Natural killer cell treated with Interleukin-12 subunit alpha and Interleukin-12 subunit beta and Interleukin-15 and Interleukin-18, amount 100 ng/mL, for 72 hours (primary cell): ENCODE measurements around the gene TEKT5. TPM values are rescaled to one million over a fixed set of nuclear protein-coding genes. Genes with fewer than 3 reads are reported as not detected.

ENCODE experiments used
- ATAC-seq, 2 donors: fragments of 150-1000 bp; cut with Tn5 transposase in 1 of 2; sonication (Bioruptor Pico), chemical (Tn5 transposase) in 1 of 2; 2 replicates each; pipeline ENCODE4 v1.10.0; 2021
- DNase-seq: peaks from one replicate; pipeline ENCODE4 v3.0.0; 2022; ENCODE audit warnings: low spot score
- H3K27ac Mint-ChIP-seq, 2 donors: 1 replicate in 1 of 2; 2 replicates in 1 of 2; pipeline ENCODE4 v1.8.0; 2022; ENCODE audit warnings: mixed read lengths in 2 of 2, mild to moderate bottlenecking in 1 of 2, moderate library complexity in 1 of 2
- H3K27me3 Mint-ChIP-seq, 2 donors: 1 replicate in 1 of 2; 2 replicates in 1 of 2; pipeline ENCODE4 v1.8.0; 2022; ENCODE audit warnings: mixed read lengths in 2 of 2
- H3K36me3 Mint-ChIP-seq: one replicate; pipeline ENCODE4 v1.8.0; 2022; ENCODE audit warnings: mixed read lengths
- H3K4me1 Mint-ChIP-seq, 2 donors: 1 replicate in 1 of 2; 2 replicates in 1 of 2; pipeline ENCODE4 v1.8.0; 2022; ENCODE audit warnings: low read depth in 2 of 2, mixed read lengths in 2 of 2, mild to moderate bottlenecking in 1 of 2
- H3K4me3 Mint-ChIP-seq: one replicate; pipeline ENCODE4 v1.8.0; 2022; ENCODE audit warnings: mixed read lengths
- H3K9me3 Mint-ChIP-seq: 2 replicates; pipeline ENCODE4 v1.8.0; 2022; ENCODE audit warnings: mixed read lengths
- total RNA-seq, 2 donors: library from RNA; stranded (reverse); gene quantifications; one replicate each; pipeline ENCODE4 v1.2.3, GENCODE V29; 2022

The TEKT5 gene
- total RNA-seq, 2 donors from 2014 or later = 0.28 TPM; not detected in 1

DNA sequence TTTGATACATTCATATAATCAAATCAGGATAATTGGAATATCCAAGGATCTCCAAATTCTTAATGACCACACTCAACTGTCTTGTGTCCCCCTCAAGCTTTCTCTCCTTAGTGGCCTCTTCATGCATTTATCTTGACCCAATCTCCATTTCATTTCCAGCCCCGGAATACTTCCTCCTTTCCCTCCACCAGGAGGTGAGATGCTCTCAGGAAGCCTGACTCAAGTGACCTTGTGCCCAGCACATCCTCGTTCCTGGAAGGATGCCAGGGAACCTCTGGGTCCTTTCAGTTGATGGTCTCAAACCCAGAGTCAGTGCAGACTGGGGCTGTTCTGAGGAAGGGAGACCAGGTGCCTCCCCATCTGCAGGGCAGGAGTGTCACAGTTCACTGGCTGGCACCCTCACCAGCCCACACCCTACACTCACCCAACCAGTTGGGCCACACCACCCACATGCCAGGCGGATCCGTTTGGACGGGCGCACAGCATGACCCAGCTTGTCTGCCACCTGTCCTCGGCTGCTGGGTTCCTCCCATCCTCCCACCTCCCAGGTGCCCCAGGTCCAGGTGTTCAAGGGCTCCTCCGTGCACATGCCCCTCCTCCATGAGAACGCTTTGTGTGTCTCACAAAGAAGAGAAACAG lies 100.3 kb downstream of the TEKT5 start:
- H3K27me3 Mint-ChIP-seq = peaks cover 9 to 10% of the 10 kb centered on the region in 2 donors
- no peak overlapping the region for H3K27ac Mint-ChIP-seq
- H3K36me3 Mint-ChIP-seq = no peaks in the 10 kb centered on the region

DNA sequence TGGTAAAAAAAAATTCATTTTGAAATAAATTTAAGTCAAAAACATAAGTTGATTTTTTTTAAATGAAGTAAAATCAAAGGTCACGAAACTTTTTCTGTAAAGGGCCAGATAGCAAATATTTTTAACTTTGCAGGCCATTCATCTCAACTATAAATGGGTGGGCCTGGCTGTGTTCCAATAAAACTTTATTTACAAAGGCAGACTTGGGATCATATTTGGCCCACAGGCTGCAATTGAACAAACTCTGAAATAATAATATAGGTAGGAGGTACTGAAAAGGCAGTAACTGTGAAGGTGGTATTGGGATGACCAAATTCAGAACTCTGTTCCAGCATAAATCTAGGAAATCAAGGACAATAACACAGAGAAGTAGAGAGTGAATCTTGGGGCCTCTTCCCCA lies 102.1 kb downstream of the TEKT5 start:
- DNase-seq = no peak
- H3K27me3 Mint-ChIP-seq = peaks cover 19 to 25% of the 10 kb centered on the region in 2 donors
- no peaks in the 10 kb centered on the region for H3K9me3 Mint-ChIP-seq
- H3K4me3 Mint-ChIP-seq = no peak overlapping the region
- H3K27ac Mint-ChIP-seq = no peak overlapping the region
- H3K36me3 Mint-ChIP-seq = no peaks in the 10 kb centered on the region
- no peaks in the 10 kb centered on the region for H3K4me1 Mint-ChIP-seq
- no peak for ATAC-seq

More for the DNA sequence above, 100.3 kb downstream of the TEKT5 start:
- no peaks in the 10 kb centered on the region for H3K4me1 Mint-ChIP-seq
- DNase-seq = no peak
- no peak for ATAC-seq
- no peaks in the 10 kb centered on the region for H3K9me3 Mint-ChIP-seq
- H3K4me3 Mint-ChIP-seq = no peak overlapping the region

DNA sequence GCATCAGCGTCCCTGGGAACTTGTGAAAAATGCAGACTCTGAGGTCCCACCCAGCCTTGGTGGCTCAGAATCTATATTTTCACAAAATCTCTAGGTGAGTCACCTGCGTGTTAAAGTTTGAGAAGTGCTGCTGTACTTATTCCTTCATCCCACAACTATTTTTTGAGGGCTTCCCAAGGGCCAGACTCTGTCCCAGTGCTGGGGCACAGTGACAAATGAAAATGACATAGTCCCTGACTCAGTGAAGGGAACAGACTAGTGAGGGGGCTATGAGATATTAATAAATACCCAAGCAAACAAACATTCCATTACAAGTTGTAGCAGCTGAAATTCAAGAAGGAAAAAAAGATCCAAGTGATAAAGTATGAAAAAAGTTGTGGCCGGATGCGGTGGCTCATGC lies 104.4 kb downstream of the TEKT5 start:
- H3K36me3 Mint-ChIP-seq = no peaks in the 10 kb centered on the region
- no peak overlapping the region for H3K4me3 Mint-ChIP-seq
- peaks cover 12 to 18% of the 10 kb centered on the region in 2 donors for H3K27me3 Mint-ChIP-seq
- ATAC-seq (no peak), DNase-seq (no peak)
- no peaks in the 10 kb centered on the region for H3K4me1 Mint-ChIP-seq
- no peaks in the 10 kb centered on the region for H3K9me3 Mint-ChIP-seq
- no peak overlapping the region for H3K27ac Mint-ChIP-seq

- no peaks in the 10 kb centered on the region for H3K36me3 Mint-ChIP-seq
- ATAC-seq = no peak
Observed at GRCh38 chr16:10589109-10589508, 105.6 kb downstream of the TEKT5 start.

DNA sequence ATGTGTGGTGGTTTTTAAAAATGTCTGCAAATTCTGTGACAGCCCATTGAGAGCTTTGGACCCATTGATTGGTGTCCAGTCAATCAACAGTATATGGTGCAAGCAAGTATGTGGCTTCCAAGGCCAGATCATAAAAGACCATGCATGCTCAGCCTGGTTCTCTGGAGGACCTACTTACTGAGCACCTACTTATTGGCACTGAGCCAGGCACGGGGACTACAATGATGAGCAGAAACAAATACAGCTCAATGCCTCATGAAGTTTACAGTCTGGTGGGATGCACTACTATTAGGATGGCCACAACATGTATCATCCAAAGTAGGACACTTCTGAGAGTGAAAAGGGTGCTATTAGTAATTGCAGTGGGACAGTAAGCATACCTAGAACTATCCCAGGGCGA lies 107.1 kb downstream of the TEKT5 start:
- H3K9me3 Mint-ChIP-seq = no peaks in the 10 kb centered on the region
- no peaks in the 10 kb centered on the region for H3K36me3 Mint-ChIP-seq
- H3K4me1 Mint-ChIP-seq = no peaks in the 10 kb centered on the region
- H3K27me3 Mint-ChIP-seq = peaks cover 23 to 34% of the 10 kb centered on the region in 2 donors
- ATAC-seq (no peak), DNase-seq (no peak)
- no peak overlapping the region for H3K4me3 Mint-ChIP-seq
- H3K27ac Mint-ChIP-seq = no peak overlapping the region

More at GRCh38 chr16:10589109-10589508, 105.6 kb downstream of the TEKT5 start:
- no peak for DNase-seq
- H3K27ac Mint-ChIP-seq = no peak overlapping the region
- H3K27me3 Mint-ChIP-seq = peaks cover 12 to 19% of the 10 kb centered on the region in 2 donors
- H3K9me3 Mint-ChIP-seq = no peaks in the 10 kb centered on the region
- no peak overlapping the region for H3K4me3 Mint-ChIP-seq
- H3K4me1 Mint-ChIP-seq = no peaks in the 10 kb centered on the region

DNA sequence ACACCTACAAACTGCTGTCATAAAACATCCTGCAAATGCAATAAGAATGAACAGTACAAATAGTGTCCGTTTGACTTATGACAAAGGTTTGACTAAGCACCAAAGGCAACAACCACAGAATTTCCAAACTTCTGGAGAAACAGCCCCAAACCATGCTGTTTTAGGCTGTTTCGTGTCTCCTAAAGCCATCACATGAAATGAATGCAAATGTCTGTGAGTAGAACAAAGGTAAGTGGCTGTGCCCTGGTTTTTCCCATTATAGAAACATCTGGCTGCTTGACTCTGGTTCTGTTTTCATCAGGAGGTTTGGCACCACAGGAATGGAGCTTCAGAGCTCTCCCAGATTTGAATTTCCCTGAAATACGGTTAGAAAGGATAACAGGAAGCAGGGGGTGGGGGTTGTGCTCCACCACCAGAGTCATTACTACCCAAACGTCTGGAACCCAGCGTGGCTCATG lies 109.7 kb downstream of the TEKT5 start:
- Mint-ChIP-seq H3K36me3 (no peaks in the 10 kb centered on the region), H3K27ac (no peak overlapping the region), H3K4me1 (peaks cover 0 to 3% of the 10 kb centered on the region in 2 donors), H3K4me3 (no peak overlapping the region), H3K9me3 (no peaks in the 10 kb centered on the region), H3K27me3 (peaks cover 31 to 55% of the 10 kb centered on the region in 2 donors)
- DNase-seq (no peak), ATAC-seq (no peak)

DNA sequence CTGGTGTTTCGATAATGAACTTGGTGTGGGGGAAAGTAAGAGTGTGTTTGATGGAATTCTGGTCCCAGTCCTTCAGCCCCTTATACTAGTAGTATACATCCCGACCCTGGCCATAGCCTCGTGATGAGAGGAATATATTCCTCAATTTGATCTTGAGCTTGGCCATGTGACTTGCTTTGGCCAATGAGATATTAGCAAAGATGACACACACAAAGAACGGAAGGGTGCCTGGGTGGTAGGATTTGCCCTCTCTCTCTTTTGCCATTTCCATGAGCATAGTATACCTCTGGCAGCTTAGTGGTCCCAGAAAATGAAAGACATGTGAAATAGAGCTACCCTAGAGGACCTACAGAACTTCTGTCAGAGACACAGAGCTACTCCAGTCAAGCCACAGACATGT lies 111.5 kb downstream of the TEKT5 start:
- peaks cover 37 to 55% of the 10 kb centered on the region in 2 donors for H3K27me3 Mint-ChIP-seq
- ATAC-seq (no peak), DNase-seq (no peak)
- no peak overlapping the region for H3K27ac Mint-ChIP-seq
- H3K4me3 Mint-ChIP-seq = no peak overlapping the region
- H3K9me3 Mint-ChIP-seq = no peaks in the 10 kb centered on the region
- H3K36me3 Mint-ChIP-seq = no peaks in the 10 kb centered on the region
- peaks cover 0 to 3% of the 10 kb centered on the region in 2 donors for H3K4me1 Mint-ChIP-seq

DNA sequence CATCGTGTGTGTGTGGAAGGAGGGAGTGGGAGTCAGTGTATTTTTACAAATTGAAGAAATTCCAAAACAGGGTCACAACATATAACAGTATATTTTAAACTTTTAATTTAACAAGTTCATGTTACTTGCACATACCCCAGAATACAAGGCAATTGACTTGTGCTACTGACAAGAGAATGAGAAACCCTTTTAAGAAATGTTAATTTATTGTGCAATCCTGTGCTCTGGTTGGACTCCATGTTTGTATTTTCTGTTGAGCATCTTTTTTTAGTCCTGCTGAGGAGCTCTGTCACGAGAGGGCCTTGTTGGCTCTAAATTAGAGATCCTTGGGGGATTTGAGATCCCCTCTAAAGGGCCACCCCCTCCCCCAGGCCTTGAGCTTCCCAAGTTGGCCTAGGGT lies 113.2 kb downstream of the TEKT5 start:
- H3K27ac Mint-ChIP-seq = no peak overlapping the region
- peaks cover 0 to 3% of the 10 kb centered on the region in 2 donors for H3K4me1 Mint-ChIP-seq
- ATAC-seq (no peak), DNase-seq (no peak)
- no peaks in the 10 kb centered on the region for H3K9me3 Mint-ChIP-seq
- H3K27me3 Mint-ChIP-seq = peaks cover 40 to 46% of the 10 kb centered on the region in 2 donors
- H3K36me3 Mint-ChIP-seq = no peaks in the 10 kb centered on the region
- no peak overlapping the region for H3K4me3 Mint-ChIP-seq

DNA sequence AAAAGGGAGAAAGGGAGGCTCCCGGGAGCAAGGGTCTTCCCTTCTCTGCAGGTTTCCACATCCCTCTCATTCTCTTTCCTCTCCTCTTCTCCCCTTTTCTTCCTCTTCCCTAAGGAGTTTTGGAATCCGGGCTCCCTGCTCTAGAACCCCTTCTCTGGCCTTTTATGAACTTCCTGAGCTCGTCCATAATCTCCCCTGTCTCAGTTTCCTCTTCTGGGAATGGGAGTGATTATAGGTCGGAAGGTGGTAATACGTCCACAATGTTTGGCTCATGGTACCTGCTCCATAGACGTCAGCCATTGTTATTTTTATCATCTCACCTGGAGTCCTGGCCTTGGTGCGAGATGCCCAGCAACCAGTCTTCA lies 113.9 kb downstream of the TEKT5 start:
- Mint-ChIP-seq H3K4me1 (peaks cover 0 to 3% of the 10 kb centered on the region in 2 donors), H3K27ac (no peak overlapping the region), H3K36me3 (no peaks in the 10 kb centered on the region), H3K27me3 (peaks cover 40 to 46% of the 10 kb centered on the region in 2 donors), H3K4me3 (no peak overlapping the region), H3K9me3 (no peaks in the 10 kb centered on the region)
- DNase-seq (no peak), ATAC-seq (no peak)

GRCh38 chr16:10579965-10580882 lies 114.5 kb downstream of the TEKT5 start, which contains the start of gene EMP2:
EMP2 (minus strand) TSS chr16:10580598; CDS start chr16:10547617, 32,981 bp downstream.
- no peak for ATAC-seq
- Mint-ChIP-seq H3K9me3 (no peaks in the 10 kb centered on the region), H3K4me3 (no peak within 1 kb of the TSS), H3K27me3 (peaks cover 40 to 46% of the 10 kb centered on the region in 2 donors), H3K27ac (no peak within 1 kb of the TSS), H3K36me3 (no peaks in the 10 kb centered on the region), H3K4me1 (peaks cover 0 to 3% of the 10 kb centered on the region in 2 donors)
- no peak for DNase-seq

DNA sequence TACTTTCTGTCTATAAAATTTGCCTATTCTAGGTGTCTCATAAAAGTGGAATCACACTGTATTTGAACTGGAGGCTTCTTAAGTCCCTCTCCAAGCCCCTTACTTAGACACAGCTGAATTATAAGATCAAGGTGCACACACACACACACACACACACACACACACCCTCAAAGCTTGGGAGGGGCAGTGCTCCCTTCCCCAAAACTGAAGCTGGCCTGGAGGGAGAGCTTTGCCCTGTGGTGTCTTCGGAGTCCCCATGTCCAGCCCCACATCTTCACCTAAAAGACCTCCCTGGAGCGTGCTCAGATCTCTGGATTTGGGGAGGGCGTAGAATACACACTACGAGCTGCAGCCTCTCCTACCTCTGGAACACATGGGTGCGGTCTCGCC lies 115.2 kb downstream of the TEKT5 start:
- Mint-ChIP-seq H3K4me3 (no peak overlapping the region), H3K36me3 (no peaks in the 10 kb centered on the region), H3K27me3 (peaks cover 40 to 46% of the 10 kb centered on the region in 2 donors), H3K9me3 (no peaks in the 10 kb centered on the region), H3K4me1 (peaks cover 0 to 3% of the 10 kb centered on the region in 2 donors), H3K27ac (no peak overlapping the region)
- ATAC-seq (no peak), DNase-seq (no peak)

DNA sequence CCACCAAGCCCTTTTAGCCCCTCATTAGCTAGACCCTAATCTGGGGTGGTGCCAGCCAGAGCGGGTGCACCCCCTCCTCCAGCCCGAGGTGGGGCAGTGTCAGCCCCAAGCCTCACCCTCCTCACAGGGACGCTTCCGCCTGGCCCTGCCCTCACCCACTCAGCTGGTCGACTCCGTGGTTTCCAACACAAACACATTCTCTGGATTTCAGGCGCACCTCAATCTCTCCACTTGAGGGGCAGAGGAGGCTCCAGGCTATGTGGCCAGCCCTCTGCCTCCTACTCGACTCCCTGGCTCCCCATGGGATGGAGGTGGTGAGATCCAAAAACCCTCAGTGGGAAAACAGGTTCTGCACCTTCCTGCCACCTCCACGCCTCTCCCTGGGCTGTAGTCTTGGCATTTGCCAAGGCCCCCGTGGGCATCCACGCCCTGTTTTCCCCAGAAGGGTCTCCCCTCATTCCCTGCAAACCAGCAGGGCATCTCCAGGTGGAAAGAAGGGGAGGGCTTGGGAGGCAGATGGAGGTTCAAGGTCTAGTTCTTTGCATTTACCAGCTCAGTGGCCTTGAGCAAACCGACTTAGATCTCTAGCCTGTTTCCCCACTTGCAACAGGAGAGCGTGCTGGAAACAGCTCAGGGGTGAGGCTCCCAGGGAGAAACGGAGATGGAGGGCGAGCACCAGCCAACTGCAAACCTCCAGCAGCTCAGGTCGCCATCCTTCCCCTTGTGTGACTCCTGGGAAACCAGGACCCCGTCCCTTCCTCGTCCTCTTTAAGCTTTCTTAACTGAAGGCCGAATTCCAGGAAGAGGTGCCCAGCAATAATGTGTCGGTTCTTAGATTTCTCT lies 116.0 kb downstream of the TEKT5 start:
- Mint-ChIP-seq H3K36me3 (no peaks in the 10 kb centered on the region), H3K4me1 (peaks cover 0 to 3% of the 10 kb centered on the region in 2 donors), H3K27me3 (peaks cover 39 to 41% of the 10 kb centered on the region in 2 donors), H3K27ac (no peak overlapping the region), H3K4me3 (no peak overlapping the region), H3K9me3 (no peaks in the 10 kb centered on the region)
- no peak for DNase-seq
- ATAC-seq = no peak
